ENCODE results near the gene TNK2.

- TF ChIP-seq CTCF (conservative IDR thresholded peaks at IDR 0.05; ENCODE audit: low read length): no peak
- TF ChIP-seq EZH2phosphoT487 (IDR thresholded peaks at IDR 0.05; ENCODE audit: borderline replicate concordance): no peak
These were observed 28.3 kb downstream of the TNK2 start for GRCh38 chr3:195880037-195880431.
